Spleen (tissue), 7 donors: ENCODE measurements around the gene ADCY2.

Experiments used
- CTCF ChIP-seq, 11 experiments: fragments of 200-600 bp in 7 of 11; fragments of 450-650 bp in 4 of 11; sonication (generic) in 4 of 11; IDR thresholded peaks in 8 of 11; conservative IDR thresholded peaks in 3 of 11; 1 replicate in 7 of 11; 2 replicates in 4 of 11; pipeline versions ENCODE4 v1.4.0 to v1.8.0; 2016 to 2021; ENCODE audit warnings: antibody characterized with exemption in 11 of 11, inconsistent platforms in 4 of 11, mild to moderate bottlenecking in 1 of 11
- POLR2A ChIP-seq, 3 donors: fragments of 450-650 bp; IDR thresholded peaks; one replicate each; pipeline ENCODE4 v1.5.1; 2017; ENCODE audit warnings: antibody characterized with exemption in 3 of 3, mild to moderate bottlenecking in 1 of 3
- POLR2AphosphoS5 ChIP-seq, 3 donors: sonication (generic); formaldehyde crosslinking; IDR thresholded peaks; one replicate each; pipeline ENCODE4 v1.5.1; 2017; ENCODE audit warnings: antibody characterized with exemption in 3 of 3
- donor health status: DM: no; HTN: no; CAD: no; lungs with moderate emphysema.
- donor health status: DM: no; HTN: no; CAD: no.
- donor health status: DM: no; HTN: no; CAD: no.

- TF ChIP-seq POLR2A (IDR thresholded peaks at IDR 0.05) (no peak), POLR2AphosphoS5 (IDR thresholded peaks at IDR 0.05) (no peak), CTCF (IDR thresholded peaks at IDR 0.05 in 8 of 11, conservative IDR thresholded peaks at IDR 0.05 in 3 of 11) (no peak)
Observed at GRCh38 chr5:7426284-7426683, 30.3 kb downstream of the ADCY2 start.
